Activated T-cell treated with anti-CD3 and anti-CD28 coated beads, Interleukin-2, amount 50 U/mL, for 4 hours (primary cell): ENCODE data around the gene DPF1. TPM values are rescaled to one million over a fixed set of nuclear protein-coding genes. Genes with fewer than 3 reads are reported as not detected.

Experiments used
- ATAC-seq, 2 donors: fragments of 200-7000 bp; cut with Tn5 transposase; one replicate each; pipeline ENCODE4 v1.10.0; 2021
- DNase-seq: peaks from one replicate; pipeline ENCODE4 v3.0.0-alpha.2; 2020
- H3K27me3 Mint-ChIP-seq: one replicate; pipeline ENCODE4 v1.8.0; 2021; ENCODE audit warnings: low read depth, mixed read lengths
- H3K36me3 Mint-ChIP-seq: one replicate; pipeline ENCODE4 v1.8.0; 2022; ENCODE audit warnings: mixed read lengths; ENCODE audit not compliant: insufficient read depth
- H3K4me1 Mint-ChIP-seq: one replicate; pipeline ENCODE4 v1.8.0; 2021; ENCODE audit warnings: low read depth, mixed read lengths
- H3K4me3 Mint-ChIP-seq: one replicate; pipeline ENCODE4 v1.8.0; 2021; ENCODE audit warnings: mild to moderate bottlenecking, moderate library complexity, mixed read lengths
- H3K9me3 Mint-ChIP-seq: one replicate; pipeline ENCODE4 v1.8.0; 2021; ENCODE audit warnings: mixed read lengths
- total RNA-seq, 3 donors: library from RNA; stranded (reverse); gene quantifications; one replicate each; pipeline ENCODE4 v1.2.1, GENCODE V29; 2021

The DPF1 gene
- total RNA-seq, 3 donors from 2014 or later = 0.40 to 0.45 (median 0.43) TPM

GRCh38 chr19:38218204-38218603, 5.8 kb downstream of the DPF1 start:
- DNase-seq = no peak
- no peak for ATAC-seq
- H3K36me3 Mint-ChIP-seq = no peaks in the 10 kb centered on the region
- H3K27me3 Mint-ChIP-seq = peaks cover 65% of the 10 kb centered on the region
- H3K9me3 Mint-ChIP-seq = no peaks in the 10 kb centered on the region
- H3K4me3 Mint-ChIP-seq = no peak overlapping the region
- peaks cover 12% of the 10 kb centered on the region for H3K4me1 Mint-ChIP-seq

- DNase-seq = no peak
- Mint-ChIP-seq H3K9me3 (no peaks in the 10 kb centered on the region), H3K27me3 (peaks cover 63% of the 10 kb centered on the region), H3K4me3 (no peak overlapping the region), H3K4me1 (peaks cover 12% of the 10 kb centered on the region), H3K36me3 (no peaks in the 10 kb centered on the region)
- ATAC-seq = no peak
Measured at GRCh38 chr19:38216785-38217641, 7.0 kb downstream of the DPF1 start.

- H3K27me3 Mint-ChIP-seq = peaks cover 58% of the 10 kb centered on the region
- ATAC-seq = peak; percentile 94 to 95
- H3K36me3 Mint-ChIP-seq = no peaks in the 10 kb centered on the region
- no peak overlapping the region for H3K4me3 Mint-ChIP-seq
- H3K4me1 Mint-ChIP-seq = peaks cover 22% of the 10 kb centered on the region
- no peaks in the 10 kb centered on the region for H3K9me3 Mint-ChIP-seq
- DNase-seq = peak; percentile 45
Measured at GRCh38 chr19:38213911-38214625, 10.0 kb downstream of the DPF1 start.

- Mint-ChIP-seq H3K27me3 (peaks cover 57% of the 10 kb centered on the region), H3K36me3 (peaks cover under 1% of the 10 kb centered on the region), H3K4me3 (no peak overlapping the region)
Measured at GRCh38 chr19:38213469-38213868, 10.6 kb downstream of the DPF1 start.

GRCh38 chr19:38211766-38212165, 12.3 kb downstream of the DPF1 start:
- Mint-ChIP-seq H3K9me3 (no peaks in the 10 kb centered on the region), H3K36me3 (peaks cover 6% of the 10 kb centered on the region), H3K27me3 (peaks cover 50% of the 10 kb centered on the region), H3K4me3 (no peak overlapping the region), H3K4me1 (peaks cover 22% of the 10 kb centered on the region)
- ATAC-seq (no peak), DNase-seq (no peak)

More at GRCh38 chr19:38213469-38213868, 10.6 kb downstream of the DPF1 start:
- Mint-ChIP-seq H3K9me3 (no peaks in the 10 kb centered on the region), H3K4me1 (peaks cover 22% of the 10 kb centered on the region)
- DNase-seq = no peak
- no peak for ATAC-seq

GRCh38 chr19:38211151-38211591, 12.9 kb downstream of the DPF1 start:
- Mint-ChIP-seq H3K27me3 (peaks cover 50% of the 10 kb centered on the region), H3K4me1 (peaks cover 22% of the 10 kb centered on the region), H3K36me3 (peaks cover 6% of the 10 kb centered on the region), H3K9me3 (no peaks in the 10 kb centered on the region), H3K4me3 (no peak overlapping the region)
- no peak for ATAC-seq
- DNase-seq = no peak

GRCh38 chr19:38210458-38210987, 13.5 kb downstream of the DPF1 start:
- Mint-ChIP-seq H3K36me3 (peaks cover 6% of the 10 kb centered on the region), H3K4me1 (peaks cover 22% of the 10 kb centered on the region), H3K27me3 (peaks cover 45% of the 10 kb centered on the region), H3K4me3 (no peak overlapping the region), H3K9me3 (no peaks in the 10 kb centered on the region)
- ATAC-seq (no peak), DNase-seq (no peak)

GRCh38 chr19:38209671-38210457, 14.2 kb downstream of the DPF1 start:
- Mint-ChIP-seq H3K4me3 (no peak overlapping the region), H3K27me3 (peaks cover 45% of the 10 kb centered on the region)

GRCh38 chr19:38209152-38209551, 14.9 kb downstream of the DPF1 start:
- Mint-ChIP-seq H3K27me3 (peaks cover 39% of the 10 kb centered on the region), H3K9me3 (no peaks in the 10 kb centered on the region), H3K4me1 (peaks cover 18% of the 10 kb centered on the region), H3K36me3 (peaks cover 6% of the 10 kb centered on the region), H3K4me3 (no peak overlapping the region)
- ATAC-seq = no peak
- no peak for DNase-seq

More at GRCh38 chr19:38209671-38210457, 14.2 kb downstream of the DPF1 start:
- ATAC-seq (no peak), DNase-seq (no peak)
- Mint-ChIP-seq H3K9me3 (no peaks in the 10 kb centered on the region), H3K36me3 (peaks cover 6% of the 10 kb centered on the region), H3K4me1 (peaks cover 22% of the 10 kb centered on the region)

GRCh38 chr19:38208571-38208970, 15.5 kb downstream of the DPF1 start:
- DNase-seq (no peak), ATAC-seq (no peak)
- Mint-ChIP-seq H3K9me3 (no peaks in the 10 kb centered on the region), H3K4me3 (no peak overlapping the region), H3K27me3 (peaks cover 34% of the 10 kb centered on the region), H3K4me1 (peaks cover 13% of the 10 kb centered on the region), H3K36me3 (peaks cover 6% of the 10 kb centered on the region)

- Mint-ChIP-seq H3K9me3 (no peaks in the 10 kb centered on the region), H3K4me3 (no peak overlapping the region), H3K36me3 (peaks cover 10% of the 10 kb centered on the region), H3K27me3 (peaks cover 26% of the 10 kb centered on the region), H3K4me1 (peaks cover 10% of the 10 kb centered on the region)
- ATAC-seq (no peak), DNase-seq (no peak)
Measured at GRCh38 chr19:38207543-38207942, 16.5 kb downstream of the DPF1 start.

GRCh38 chr19:38206928-38207327, 17.1 kb downstream of the DPF1 start:
- peaks cover 10% of the 10 kb centered on the region for H3K4me1 Mint-ChIP-seq
- DNase-seq (no peak), ATAC-seq (no peak)
- H3K4me3 Mint-ChIP-seq = no peak overlapping the region
- H3K36me3 Mint-ChIP-seq = peaks cover 10% of the 10 kb centered on the region
- no peaks in the 10 kb centered on the region for H3K9me3 Mint-ChIP-seq
- peaks cover 26% of the 10 kb centered on the region for H3K27me3 Mint-ChIP-seq

GRCh38 chr19:38206006-38206745, 17.8 kb downstream of the DPF1 start:
- Mint-ChIP-seq H3K36me3 (peaks cover 15% of the 10 kb centered on the region), H3K4me3 (no peak overlapping the region), H3K4me1 (peaks cover 10% of the 10 kb centered on the region), H3K9me3 (no peaks in the 10 kb centered on the region), H3K27me3 (peaks cover 25% of the 10 kb centered on the region)
- DNase-seq (no peak), ATAC-seq (no peak)
